ENCODE measurements around the gene PACS1. TPM values are rescaled to one million over a fixed set of nuclear protein-coding genes. Genes with fewer than 3 reads are reported as not detected.

PACS1 gene
- polyA plus RNA-seq, 3 donors, result 8.1 to 36.8 (median 12.4) TPM

- Histone ChIP-seq H3K27me3 (ENCODE audit: control insufficient read depth in 2 of 2, insufficient read depth in 2 of 2, low read length in 2 of 2) (peaks cover 0 to 3% of the 10 kb centered on the region in 2 donors), H3K79me2 (ENCODE audit: insufficient read depth, low read length) (no peaks in the 10 kb centered on the region), H3K4me3 (replicated peaks in 1 of 3; ENCODE audit: low read depth in 2 of 3, low read length in 3 of 3) (no peak overlapping the region), H3K4me1 (ENCODE audit: control insufficient read depth in 1 of 2, insufficient read depth in 2 of 2, low read length in 2 of 2) (no peaks in the 10 kb centered on the region), H3K9ac (ENCODE audit: insufficient read depth, low read length, poor library complexity, severe bottlenecking) (no peak overlapping the region), H3K27ac (ENCODE audit: low read depth in 1 of 2, low read length in 2 of 2) (no peak overlapping the region), H3K36me3 (replicated peaks in 1 of 2; ENCODE audit: control insufficient read depth in 1 of 2, insufficient read depth in 2 of 2, low read length in 2 of 2) (no peaks in the 10 kb centered on the region), H2AFZ (ENCODE audit: insufficient read depth, low read depth, low read length, poor library complexity, severe bottlenecking) (no peak overlapping the region), H3K4me2 (replicated peaks; ENCODE audit: extremely low read depth, low read length, poor library complexity, severe bottlenecking) (no peak overlapping the region), H4K20me1 (ENCODE audit: insufficient read depth, low read length) (no peaks in the 10 kb centered on the region), H3K9me3 (replicated peaks in 1 of 2; ENCODE audit: control insufficient read depth in 1 of 2, insufficient read depth in 1 of 2, low read length in 2 of 2) (no peaks in the 10 kb centered on the region)
- Mint-ChIP-seq H3K36me3 (no peaks in the 10 kb centered on the region), H3K27me3 (ENCODE audit: low read depth in 3 of 3) (peaks cover 9 to 18% (median 14%) of the 10 kb centered on the region in 3 donors), H3K27ac (peak overlapping the region in 1 of 7 donors; percentile 55), H3K9me3 (peaks cover 0 to 11% (median 4%) of the 10 kb centered on the region in 7 donors), H3K4me1 (no peaks in the 10 kb centered on the region), H3K4me3 (no peak overlapping the region)
- DNase-seq, result no peak
- TF ChIP-seq CTCF (IDR thresholded peaks at IDR 0.05), result no peak
- whole genome bisulfite sequencing (ENCODE audit: insufficient coverage), result 93% methylated on average over 7 of the region's 9 CpGs
- intact Hi-C loops (cut with micrococcal nuclease), result no loop called here
Measured at GRCh38 chr11:66035653-66036333, 34.3 kb upstream of the PACS1 start.

- H3K4me3 ChIP-seq (replicated peaks in 1 of 3; ENCODE audit: low read depth in 2 of 3, low read length in 3 of 3), result no peak overlapping the region
- peaks cover 0 to 3% of the 10 kb centered on the region in 2 donors for H3K27me3 ChIP-seq (ENCODE audit: control insufficient read depth in 2 of 2, insufficient read depth in 2 of 2, low read length in 2 of 2)
- no peaks in the 10 kb centered on the region for H3K4me1 ChIP-seq (ENCODE audit: control insufficient read depth in 1 of 2, insufficient read depth in 2 of 2, low read length in 2 of 2)
- no peak overlapping the region for H3K27ac Mint-ChIP-seq
- H3K36me3 Mint-ChIP-seq, result no peaks in the 10 kb centered on the region
- H3K9ac ChIP-seq (ENCODE audit: insufficient read depth, low read length, poor library complexity, severe bottlenecking), result no peak overlapping the region
- TF ChIP-seq CTCF (IDR thresholded peaks at IDR 0.05), result no peak
- no peaks in the 10 kb centered on the region for H3K36me3 ChIP-seq (replicated peaks in 1 of 2; ENCODE audit: control insufficient read depth in 1 of 2, insufficient read depth in 2 of 2, low read length in 2 of 2)
- no peaks in the 10 kb centered on the region for H3K9me3 ChIP-seq (replicated peaks in 1 of 2; ENCODE audit: control insufficient read depth in 1 of 2, insufficient read depth in 1 of 2, low read length in 2 of 2)
- no peaks in the 10 kb centered on the region for H3K79me2 ChIP-seq (ENCODE audit: insufficient read depth, low read length)
- H2AFZ ChIP-seq (ENCODE audit: insufficient read depth, low read depth, low read length, poor library complexity, severe bottlenecking), result no peak overlapping the region
- 90% methylated on average over 2 of the region's 5 CpGs for WGBS (ENCODE audit: insufficient coverage)
- H3K4me1 Mint-ChIP-seq, result no peaks in the 10 kb centered on the region
- H3K4me3 Mint-ChIP-seq, result no peak overlapping the region
- H3K9me3 Mint-ChIP-seq, result peaks cover 0 to 11% (median 4%) of the 10 kb centered on the region in 7 donors
- no peak overlapping the region for H3K27ac ChIP-seq (ENCODE audit: low read depth in 1 of 2, low read length in 2 of 2)
- no peak overlapping the region for H3K4me2 ChIP-seq (replicated peaks; ENCODE audit: extremely low read depth, low read length, poor library complexity, severe bottlenecking)
- intact Hi-C loops (cut with micrococcal nuclease), result no loop called here
- no peaks in the 10 kb centered on the region for H4K20me1 ChIP-seq (ENCODE audit: insufficient read depth, low read length)
- DNase-seq, result no peak
- peaks cover 8 to 17% (median 14%) of the 10 kb centered on the region in 3 donors for H3K27me3 Mint-ChIP-seq (ENCODE audit: low read depth in 3 of 3)
Measured at GRCh38 chr11:66036334-66036710, 33.8 kb upstream of the PACS1 start.
